NB4 (cell line): ENCODE results near the gene GRPR.

Experiments used
- CTCF ChIP-seq: IDR thresholded peaks from one replicate; pipeline ENCODE4 v1.5.1; 2012; ENCODE audit warnings: low read depth, low read length
- MYC ChIP-seq: IDR thresholded peaks from 2 replicates; pipeline ENCODE4 v1.6.1; 2011; ENCODE audit warnings: low read depth, low read length

GRCh38 chrX:16076834-16077233 is 46.5 kb upstream of the GRPR start:
- TF ChIP-seq CTCF, result no peak
- no peak for TF ChIP-seq MYC
